RWPE2 (cell line): ENCODE measurements around the gene NUP210L.

Experiments
- ATAC-seq: fragments of 200-7000 bp; cut with Tn5 transposase; 3 replicates; pipeline ENCODE4 v1.9.1; 2021; ENCODE audit warnings: low read depth
- DNase-seq: peaks from one replicate; pipeline ENCODE4 v3.0.0-alpha.2; 2020; ENCODE audit warnings: low spot score
- H3K27ac ChIP-seq: fragments of 450-650 bp; 2 replicates; pipeline ENCODE4 v1.5.1; 2017; ENCODE audit warnings: mild to moderate bottlenecking; ENCODE audit not compliant: poor library complexity, severe bottlenecking
- H3K27me3 ChIP-seq: fragments of 250-450 bp; sonication (Bioruptor Pico); 2 replicates; pipeline ENCODE4 v1.5.1; 2021; ENCODE audit warnings: mild to moderate bottlenecking, moderate library complexity; ENCODE audit not compliant: insufficient read depth, poor library complexity, severe bottlenecking
- H3K36me3 ChIP-seq: fragments of 250-450 bp; sonication (Bioruptor Pico); 2 replicates; pipeline ENCODE4 v1.5.1; 2020; ENCODE audit warnings: low read depth, mild to moderate bottlenecking, moderate library complexity
- H3K4me1 ChIP-seq: fragments of 250-450 bp; sonication (Bioruptor Pico); 2 replicates; pipeline ENCODE4 v1.5.1; 2021; ENCODE audit warnings: mild to moderate bottlenecking, moderate library complexity; ENCODE audit not compliant: insufficient read depth, poor library complexity, severe bottlenecking
- H3K4me3 ChIP-seq: fragments of 250-450 bp; sonication (Bioruptor Pico); 2 replicates; pipeline ENCODE4 v1.5.1; 2021; ENCODE audit warnings: mild to moderate bottlenecking, moderate library complexity; ENCODE audit not compliant: severe bottlenecking
- H3K9me3 ChIP-seq: fragments of 250-450 bp; sonication (Bioruptor Pico); 2 replicates; pipeline ENCODE4 v1.5.1; 2021; ENCODE audit warnings: mild to moderate bottlenecking, moderate library complexity; ENCODE audit not compliant: severe bottlenecking
- CTCF ChIP-seq: fragments of 450-650 bp; IDR thresholded peaks from one replicate; pipeline ENCODE4 v1.5.1; 2017; ENCODE audit warnings: mild to moderate bottlenecking, moderate library complexity; ENCODE audit not compliant: poor library complexity, severe bottlenecking

Gene NUP210L

GRCh38 chr1:154158307-154159125, 3.6 kb upstream of the NUP210L start:
- H3K4me3 ChIP-seq = no peak overlapping the region
- no peaks in the 10 kb centered on the region for H3K27me3 ChIP-seq
- peaks cover 79% of the 10 kb centered on the region for H3K36me3 ChIP-seq
- no peak overlapping the region for H3K27ac ChIP-seq
- H3K9me3 ChIP-seq = no peaks in the 10 kb centered on the region
- DNase-seq = no peak
- no peak for TF ChIP-seq CTCF
- ATAC-seq = no peak
- H3K4me1 ChIP-seq = no peaks in the 10 kb centered on the region

DNA sequence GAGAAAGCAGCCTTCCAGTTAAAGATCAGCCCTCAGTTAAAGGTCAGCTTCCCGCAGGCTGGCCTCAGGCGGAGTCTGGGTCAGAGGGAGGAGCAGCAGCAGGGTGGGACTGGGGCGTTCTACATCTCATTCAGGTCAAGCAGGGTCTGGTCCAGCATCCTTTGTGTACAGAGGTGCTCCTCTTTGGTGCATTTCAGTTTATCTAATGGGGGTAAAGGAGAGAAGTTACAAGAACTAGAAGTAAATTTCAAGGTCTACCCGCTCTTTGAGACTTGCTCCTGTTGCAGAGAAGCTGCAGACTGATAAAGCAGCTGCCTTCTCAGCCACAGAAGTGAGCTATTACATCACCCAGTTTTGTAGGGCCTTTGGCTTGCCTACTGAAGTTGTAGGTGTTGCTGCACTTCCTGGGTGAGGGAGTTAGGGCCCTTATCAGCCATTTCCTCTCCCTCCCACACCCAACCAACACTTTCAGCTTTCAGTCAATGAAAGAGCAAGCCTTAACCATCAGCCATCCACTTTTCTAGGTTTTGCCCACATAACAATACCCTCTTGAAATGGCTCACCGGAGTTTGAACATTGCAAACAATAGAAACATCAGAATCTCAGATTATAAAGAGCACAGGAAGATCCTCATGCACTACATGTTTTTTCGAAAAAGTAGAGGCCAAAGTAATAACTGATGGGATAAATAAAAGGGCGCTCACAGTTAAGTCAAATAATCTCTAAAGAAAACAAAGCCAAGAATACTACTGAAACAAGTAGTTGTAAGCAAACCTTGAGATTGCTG, 2.8 kb upstream of the NUP210L start:
- H3K36me3 ChIP-seq = peaks cover 71% of the 10 kb centered on the region
- DNase-seq (no peak), ATAC-seq (peak; percentile 34)
- no peaks in the 10 kb centered on the region for H3K27me3 ChIP-seq
- no peak for TF ChIP-seq CTCF
- H3K4me3 ChIP-seq = no peak overlapping the region
- H3K9me3 ChIP-seq = no peaks in the 10 kb centered on the region
- no peaks in the 10 kb centered on the region for H3K4me1 ChIP-seq
- no peak overlapping the region for H3K27ac ChIP-seq

DNA sequence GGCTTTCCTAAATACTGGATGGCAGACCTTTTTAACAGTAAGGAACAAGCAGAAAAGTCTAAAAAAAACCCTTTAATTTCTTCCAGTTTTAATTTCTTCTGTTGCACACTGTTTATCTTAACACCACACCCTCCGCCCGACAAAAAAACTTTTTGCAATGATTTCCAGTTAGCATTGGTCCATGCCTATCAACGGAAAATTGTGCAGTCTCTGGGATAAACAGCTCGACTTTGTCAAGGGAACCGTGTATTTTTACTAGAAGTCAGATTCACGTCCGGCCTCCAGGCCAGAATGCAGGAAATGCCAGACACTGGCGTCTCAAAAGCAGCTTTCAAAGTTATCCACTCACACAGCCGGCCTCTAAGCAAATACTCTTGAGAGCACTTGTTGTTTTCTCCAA, 378 bp upstream of the NUP210L start:
- ATAC-seq (no peak), DNase-seq (no peak)
- Histone ChIP-seq H3K27ac (no peak overlapping the region), H3K4me1 (no peaks in the 10 kb centered on the region), H3K4me3 (no peak overlapping the region), H3K36me3 (peaks cover 48% of the 10 kb centered on the region), H3K27me3 (no peaks in the 10 kb centered on the region), H3K9me3 (no peaks in the 10 kb centered on the region)
- no peak for TF ChIP-seq CTCF

GRCh38 chr1:154154053-154154452, 820 bp downstream of the NUP210L start:
- DNase-seq (no peak), ATAC-seq (no peak)
- Histone ChIP-seq H3K9me3 (no peaks in the 10 kb centered on the region), H3K36me3 (peaks cover 36% of the 10 kb centered on the region), H3K27ac (no peak overlapping the region), H3K27me3 (no peaks in the 10 kb centered on the region), H3K4me1 (no peaks in the 10 kb centered on the region), H3K4me3 (no peak overlapping the region)
- TF ChIP-seq CTCF = no peak
